ENCODE measurements around the gene KCTD13. TPM values are rescaled to one million over a fixed set of nuclear protein-coding genes. Genes with fewer than 3 reads are reported as not detected.
A peak's percentile ranks its signal among the peaks of the same experiment; 100 is the strongest.
"Not testable (repeated sequence)": the region's sequence is repeated elsewhere in the genome, so short reads cannot be mapped to it uniquely, and the experiment has no call there.

Gene KCTD13
- total RNA-seq, 1 experiment from 2014 or later = 18.3 TPM

DNA sequence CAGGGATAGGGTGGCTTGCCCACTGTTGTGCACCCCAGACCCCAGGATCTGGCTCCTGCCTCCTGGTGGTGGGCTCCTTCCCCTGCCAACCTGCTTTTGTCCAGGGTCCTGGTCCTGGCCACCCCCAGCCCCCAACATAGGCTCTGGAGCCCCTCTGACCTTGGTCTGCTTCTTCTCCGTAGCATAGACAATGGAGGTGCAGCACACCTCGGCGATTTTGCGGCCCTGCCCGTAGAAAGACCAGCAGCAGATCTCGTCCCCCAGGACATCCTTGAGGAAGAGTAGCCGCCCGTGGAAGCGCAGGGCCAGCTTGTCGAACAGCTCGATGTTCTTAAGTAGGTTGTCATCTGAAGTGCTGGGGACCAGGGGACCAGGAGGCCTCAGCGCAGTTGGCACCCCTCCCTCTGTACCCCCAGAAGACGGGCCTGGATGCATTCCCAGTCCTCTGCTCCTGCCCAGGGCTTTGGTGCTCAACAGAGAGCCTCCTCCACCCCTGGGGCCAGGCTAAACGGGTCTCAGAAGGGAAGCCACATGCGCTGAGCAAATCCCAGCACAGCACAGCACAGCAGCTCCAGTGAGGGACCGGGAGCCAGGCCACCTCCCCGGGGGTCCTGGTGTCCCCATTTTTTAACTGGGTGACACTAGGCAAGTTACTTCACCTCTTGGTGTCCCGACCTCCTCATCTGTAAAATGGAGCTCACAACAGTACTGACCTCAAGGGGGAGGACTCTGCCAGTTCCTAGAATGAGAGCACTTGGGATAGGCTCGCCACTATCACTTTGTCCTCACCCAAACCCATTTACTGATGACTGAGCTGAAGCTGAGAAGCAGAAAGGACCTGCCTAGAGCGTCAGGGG lies 15.0 kb downstream of the KCTD13 start:
- Histone ChIP-seq H3K18ac (ENCODE audit: insufficient read length, low read depth, low read length) (no peak overlapping the region), H3K79me1 (ENCODE audit: insufficient read depth, low read depth, low read length, poor library complexity, severe bottlenecking) (no peaks in the 10 kb centered on the region), H4K20me1 (ENCODE audit: control insufficient read depth, insufficient read depth, insufficient read length) (no peaks in the 10 kb centered on the region), H2BK5ac (ENCODE audit: insufficient read length, low read length) (no peak overlapping the region), H3K27me3 (ENCODE audit: insufficient read depth, low read length) (no peaks in the 10 kb centered on the region), H3K14ac (ENCODE audit: insufficient read depth, low read length) (no peak overlapping the region), H3K4me2 (ENCODE audit: insufficient read depth, insufficient read length, low read length) (no peak overlapping the region), H2BK12ac (ENCODE audit: insufficient read length, low read depth, low read length) (no peak overlapping the region), H3T11ph (ENCODE audit: low read length) (no peak overlapping the region), H4K5ac (ENCODE audit: insufficient read length, low read depth, low read length) (no peak overlapping the region), H2BK120ac (ENCODE audit: low read depth, low read length, poor library complexity, severe bottlenecking) (no peak overlapping the region), H3K9ac (ENCODE audit: extremely low read depth, insufficient read length, low read length) (no peak overlapping the region), H3K27ac (ENCODE audit: insufficient read length, low read depth, low read length) (no peak overlapping the region), H2AK5ac (ENCODE audit: insufficient read length, low read length) (no peak overlapping the region), H3K4me1 (ENCODE audit: insufficient read depth, low read length) (no peaks in the 10 kb centered on the region), H4K8ac (replicated peaks; ENCODE audit: insufficient read length, low read depth, low read length) (no peak overlapping the region), H2BK20ac (ENCODE audit: low read depth, low read length, poor library complexity, severe bottlenecking) (no peak overlapping the region), H2AFZ (ENCODE audit: low read length) (no peak overlapping the region), H4K91ac (ENCODE audit: insufficient read length, low read depth, low read length) (no peak overlapping the region), H3K23ac (ENCODE audit: insufficient read length, low read depth, low read length) (no peak overlapping the region), H2BK15ac (ENCODE audit: low read depth, low read length) (no peak overlapping the region), H3K56ac (ENCODE audit: insufficient read length, low read depth, low read length) (no peak overlapping the region), H3K9me3 (ENCODE audit: control insufficient read depth, low read depth, low read length) (no peaks in the 10 kb centered on the region), H3K23me2 (ENCODE audit: insufficient read length, low read depth, low read length, poor library complexity, severe bottlenecking) (no peaks in the 10 kb centered on the region), H3K79me2 (ENCODE audit: insufficient read depth, low read length) (no peaks in the 10 kb centered on the region), H3K4ac (ENCODE audit: low read depth, low read length) (no peak overlapping the region)
- no peak overlapping the region; a peak in 1 of 5 replicates for H3K4me3 Mint-ChIP-seq
- H3K27me3 Mint-ChIP-seq (ENCODE audit: low read depth) = no peaks in the 10 kb centered on the region
- peak overlapping the region in 1 of 3 experiments; percentile 76; a peak in 3 of 7 replicates for H3K27ac Mint-ChIP-seq
- H3K4me1 Mint-ChIP-seq = peaks cover 6 to 17% of the 10 kb centered on the region in 2 experiments
- peaks cover 12 to 27% (median 23%) of the 10 kb centered on the region in 3 experiments for H3K36me3 Mint-ChIP-seq (ENCODE audit: insufficient read depth in 1 of 3, low read depth in 3 of 3)
- no peak for DNase-seq
- TF ChIP-seq CTCF (conservative IDR thresholded peaks at IDR 0.05) = 0 out of 3 replicates have a peak, but pooled peaks have one; percentile 10
- H3K9me3 Mint-ChIP-seq = no peaks in the 10 kb centered on the region; a peak in 1 of 5 replicates
- no CpG with 5 or more reads among the region's 20 CpGs for WGBS (ENCODE audit: extremely low coverage, insufficient read length, low lambda C conversion rate)

GRCh38 chr16:29909851-29910250 lies 16.2 kb downstream of the KCTD13 start:
- not testable (repeated sequence) for H2BK15ac ChIP-seq (ENCODE audit: low read depth, low read length); H3T11ph ChIP-seq (ENCODE audit: low read length); H2BK20ac ChIP-seq (ENCODE audit: low read depth, low read length, poor library complexity, severe bottlenecking); H4K5ac ChIP-seq (ENCODE audit: insufficient read length, low read depth, low read length); H3K23ac ChIP-seq (ENCODE audit: insufficient read length, low read depth, low read length); H3K27ac ChIP-seq (ENCODE audit: insufficient read length, low read depth, low read length); H3K56ac ChIP-seq (ENCODE audit: insufficient read length, low read depth, low read length); H4K20me1 ChIP-seq (ENCODE audit: control insufficient read depth, insufficient read depth, insufficient read length); H3K9ac ChIP-seq (ENCODE audit: extremely low read depth, insufficient read length, low read length); H3K4ac ChIP-seq (ENCODE audit: low read depth, low read length); H3K27me3 ChIP-seq (ENCODE audit: insufficient read depth, low read length); H3K79me1 ChIP-seq (ENCODE audit: insufficient read depth, low read depth, low read length, poor library complexity, severe bottlenecking); H3K4me1 ChIP-seq (ENCODE audit: insufficient read depth, low read length); H3K18ac ChIP-seq (ENCODE audit: insufficient read length, low read depth, low read length); H2AFZ ChIP-seq (ENCODE audit: low read length); H3K9me3 Mint-ChIP-seq; H3K4me2 ChIP-seq (ENCODE audit: insufficient read depth, insufficient read length, low read length); H4K91ac ChIP-seq (ENCODE audit: insufficient read length, low read depth, low read length); H2BK5ac ChIP-seq (ENCODE audit: insufficient read length, low read length); DNase-seq; H3K23me2 ChIP-seq (ENCODE audit: insufficient read length, low read depth, low read length, poor library complexity, severe bottlenecking); H2BK120ac ChIP-seq (ENCODE audit: low read depth, low read length, poor library complexity, severe bottlenecking); H3K27me3 Mint-ChIP-seq (ENCODE audit: low read depth); H3K14ac ChIP-seq (ENCODE audit: insufficient read depth, low read length); H4K8ac ChIP-seq (replicated peaks; ENCODE audit: insufficient read length, low read depth, low read length); H2BK12ac ChIP-seq (ENCODE audit: insufficient read length, low read depth, low read length); H3K27ac Mint-ChIP-seq; H3K79me2 ChIP-seq (ENCODE audit: insufficient read depth, low read length); H2AK5ac ChIP-seq (ENCODE audit: insufficient read length, low read length); H3K9me3 ChIP-seq (ENCODE audit: control insufficient read depth, low read depth, low read length); H3K4me3 Mint-ChIP-seq
- WGBS (ENCODE audit: extremely low coverage, insufficient read length, low lambda C conversion rate) = no CpG with 5 or more reads among the region's 6 CpGs
- H3K4me1 Mint-ChIP-seq = peaks cover 6 to 17% of the 10 kb centered on the region in 2 experiments
- H3K36me3 Mint-ChIP-seq (ENCODE audit: insufficient read depth in 1 of 3, low read depth in 3 of 3) = peaks cover 13 to 27% (median 22%) of the 10 kb centered on the region in 3 experiments

All from H9 (cell line).